Activated B cell treated with CpG ODN at 0.5 μM for 24 hours (primary cell): ENCODE results near the gene C14orf180. TPM values are rescaled to one million over a fixed set of nuclear protein-coding genes. Genes with fewer than 3 reads are reported as not detected.

Experiments
- ATAC-seq: fragments of 200-7000 bp; cut with Tn5 transposase; one replicate; pipeline ENCODE4 v1.10.0; 2021; ENCODE audit warnings: low read depth, mild to moderate bottlenecking, moderate library complexity
- CTCF ChIA-PET: fragments of 350-600 bp; sonication (Branson Sonifier 250); formaldehyde crosslinking; loops from one replicate; lab custom pipeline; 2021; ENCODE audit warnings: antibody characterized with exemption; lab: Charles Lee
- POLR2A ChIA-PET: fragments of 350-600 bp; sonication (Branson Sonifier 250); formaldehyde crosslinking; loops from one replicate; lab custom pipeline; 2021; ENCODE audit warnings: antibody characterized with exemption; lab: Charles Lee
- DNase-seq: peaks from one replicate; pipeline ENCODE4 v3.0.0; 2022
- H3K27ac Mint-ChIP-seq: one replicate; pipeline ENCODE4 v1.8.0; 2020; ENCODE audit warnings: mixed read lengths
- H3K27me3 Mint-ChIP-seq: one replicate; pipeline ENCODE4 v1.8.0; 2021; ENCODE audit warnings: mixed read lengths
- H3K36me3 Mint-ChIP-seq: one replicate; pipeline ENCODE4 v1.8.0; 2021; ENCODE audit warnings: low read depth, mixed read lengths
- H3K4me1 Mint-ChIP-seq: one replicate; pipeline ENCODE4 v1.8.0; 2021; ENCODE audit warnings: mixed read lengths
- H3K4me3 Mint-ChIP-seq: one replicate; pipeline ENCODE4 v1.8.0; 2020; ENCODE audit warnings: mild to moderate bottlenecking, mixed read lengths
- H3K9me3 Mint-ChIP-seq: one replicate; pipeline ENCODE4 v1.8.0; 2020; ENCODE audit warnings: mixed read lengths
- intact Hi-C: fragments of 100-400 bp; cut with micrococcal nuclease; formaldehyde crosslinking; loops from one replicate; pipeline ENCODE4 v1.15.1; 2024
- total RNA-seq: library from RNA; stranded (reverse); gene quantifications from 2 replicates; pipeline ENCODE4 v1.2.3, GENCODE V29; 2022
- TF ChIP-seq, protein P1 (sequence below): fragments of 200-600 bp; IDR thresholded peaks from one replicate; pipeline ENCODE4 v1.8.0; 2022; ENCODE audit warnings: antibody characterized with exemption, mild to moderate bottlenecking

Gene C14orf180
- total RNA-seq, 1 donor from 2014 or later, result not detected

DNA sequence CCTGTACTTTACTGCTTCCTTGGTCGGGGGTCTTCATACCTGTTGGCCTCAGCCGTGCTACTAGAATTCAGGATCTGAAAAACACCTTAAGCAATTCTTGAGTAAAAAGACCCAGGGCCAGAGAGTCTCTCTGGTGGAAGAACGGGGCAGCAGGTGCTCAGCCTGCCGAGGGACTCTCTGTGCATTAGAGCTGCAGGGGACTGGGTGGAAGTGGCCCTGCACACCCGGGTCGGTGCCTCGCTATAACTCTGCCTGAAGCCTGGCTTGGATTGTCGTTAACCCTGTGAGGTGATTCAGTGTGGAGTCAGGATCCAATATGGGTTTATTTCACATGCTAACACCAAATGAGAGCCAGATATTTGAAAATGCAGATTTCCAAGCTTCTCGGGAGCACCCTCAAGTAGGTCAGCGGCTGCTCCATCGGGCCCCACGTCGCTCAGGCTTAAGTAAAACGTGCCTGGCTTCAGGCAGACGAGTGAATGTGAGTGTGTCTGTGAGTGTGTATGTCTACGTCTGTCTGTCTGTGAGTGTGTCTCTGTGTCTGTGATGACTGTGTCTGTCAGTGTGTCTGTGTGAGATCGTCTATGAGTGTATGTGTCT is 35.1 kb upstream of the C14orf180 start:
- CTCF ChIA-PET, result no interaction called here
- Mint-ChIP-seq H3K4me3 (no peak overlapping the region), H3K9me3 (no peaks in the 10 kb centered on the region), H3K27me3 (peaks cover 6% of the 10 kb centered on the region), H3K27ac (no peak overlapping the region), H3K36me3 (no peaks in the 10 kb centered on the region), H3K4me1 (no peaks in the 10 kb centered on the region)
- DNase-seq (no peak), ATAC-seq (no peak)
- intact Hi-C loops, result no loop called here
- POLR2A ChIA-PET, result no interaction called here
- TF ChIP-seq, protein P1, sequence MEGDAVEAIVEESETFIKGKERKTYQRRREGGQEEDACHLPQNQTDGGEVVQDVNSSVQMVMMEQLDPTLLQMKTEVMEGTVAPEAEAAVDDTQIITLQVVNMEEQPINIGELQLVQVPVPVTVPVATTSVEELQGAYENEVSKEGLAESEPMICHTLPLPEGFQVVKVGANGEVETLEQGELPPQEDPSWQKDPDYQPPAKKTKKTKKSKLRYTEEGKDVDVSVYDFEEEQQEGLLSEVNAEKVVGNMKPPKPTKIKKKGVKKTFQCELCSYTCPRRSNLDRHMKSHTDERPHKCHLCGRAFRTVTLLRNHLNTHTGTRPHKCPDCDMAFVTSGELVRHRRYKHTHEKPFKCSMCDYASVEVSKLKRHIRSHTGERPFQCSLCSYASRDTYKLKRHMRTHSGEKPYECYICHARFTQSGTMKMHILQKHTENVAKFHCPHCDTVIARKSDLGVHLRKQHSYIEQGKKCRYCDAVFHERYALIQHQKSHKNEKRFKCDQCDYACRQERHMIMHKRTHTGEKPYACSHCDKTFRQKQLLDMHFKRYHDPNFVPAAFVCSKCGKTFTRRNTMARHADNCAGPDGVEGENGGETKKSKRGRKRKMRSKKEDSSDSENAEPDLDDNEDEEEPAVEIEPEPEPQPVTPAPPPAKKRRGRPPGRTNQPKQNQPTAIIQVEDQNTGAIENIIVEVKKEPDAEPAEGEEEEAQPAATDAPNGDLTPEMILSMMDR, result no peak

DNA sequence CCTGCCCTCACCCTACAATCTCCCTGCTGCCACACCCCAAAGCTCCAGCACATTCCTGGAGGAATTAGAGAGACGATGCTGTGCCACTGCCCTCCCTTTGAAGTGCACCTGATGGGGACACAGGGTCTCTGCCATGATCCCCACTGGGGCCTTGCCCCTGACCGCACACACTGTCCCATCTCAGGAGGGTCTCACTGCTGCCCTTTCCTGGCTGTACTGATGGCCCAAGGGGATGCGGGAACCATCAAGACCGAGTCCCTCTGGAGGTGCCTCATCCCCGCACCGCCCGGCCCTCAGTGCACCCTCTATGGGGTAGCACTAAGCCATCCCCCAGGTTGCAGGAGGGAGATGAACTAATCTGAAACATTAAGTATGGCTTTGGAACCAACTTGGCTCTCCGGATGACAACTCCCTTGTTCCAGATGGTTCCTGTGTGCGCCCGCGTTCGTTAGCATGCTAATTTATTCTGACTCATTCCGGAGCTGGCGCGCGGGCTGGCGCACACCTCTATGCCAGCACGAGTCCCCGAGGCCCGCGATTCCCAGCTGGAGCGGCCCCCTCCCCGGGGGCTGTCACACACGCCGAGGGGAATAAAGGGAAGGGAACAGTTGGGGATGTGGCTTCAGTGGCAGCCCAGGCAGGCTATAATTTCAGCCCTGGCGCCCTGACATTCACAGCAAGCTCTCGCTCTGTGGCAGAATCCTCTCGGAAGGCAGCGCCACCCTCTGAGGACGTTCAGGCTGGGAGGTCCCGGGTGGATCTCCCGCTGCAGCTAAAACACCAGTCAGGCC is 34.2 kb upstream of the C14orf180 start:
- H3K9me3 Mint-ChIP-seq, result no peaks in the 10 kb centered on the region
- ATAC-seq (no peak), DNase-seq (no peak)
- POLR2A ChIA-PET, result no interaction called here
- intact Hi-C loops, result no loop called here
- CTCF ChIA-PET, result no interaction called here
- TF ChIP-seq, protein P1, result no peak
- H3K27ac Mint-ChIP-seq, result no peak overlapping the region
- H3K27me3 Mint-ChIP-seq, result peaks cover 7% of the 10 kb centered on the region
- H3K4me1 Mint-ChIP-seq, result no peaks in the 10 kb centered on the region
- H3K36me3 Mint-ChIP-seq, result no peaks in the 10 kb centered on the region
- no peak overlapping the region for H3K4me3 Mint-ChIP-seq

DNA sequence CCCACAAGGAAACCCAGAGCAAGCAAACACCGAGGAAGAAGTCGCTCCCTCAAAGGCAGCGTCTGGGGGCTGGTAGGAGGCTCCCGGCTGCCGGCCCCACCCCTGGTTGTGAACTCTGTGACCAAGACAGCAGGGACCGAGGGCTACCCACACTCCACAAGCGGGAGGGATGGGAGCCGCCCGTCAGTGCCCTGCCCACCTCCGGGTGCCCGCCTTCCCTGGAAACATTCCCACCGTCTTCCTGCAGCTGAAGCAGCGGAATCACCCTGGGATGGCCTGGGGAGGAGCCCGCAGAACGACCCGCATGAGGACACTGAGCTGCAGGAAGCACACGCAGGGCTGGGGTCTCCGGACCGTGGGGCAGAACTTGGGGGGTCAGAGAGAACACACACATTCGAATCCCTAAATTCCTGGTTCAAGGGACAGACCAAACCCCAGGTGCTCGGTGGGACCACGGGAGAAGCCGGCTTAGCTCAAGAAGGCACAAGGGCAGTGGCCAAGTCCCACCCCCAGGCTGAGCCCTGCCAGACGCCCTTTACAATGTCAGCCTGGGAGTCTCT is 33.5 kb upstream of the C14orf180 start:
- peaks cover 10% of the 10 kb centered on the region for H3K27me3 Mint-ChIP-seq
- intact Hi-C loops, result no loop called here
- CTCF ChIA-PET, result no interaction called here
- no peaks in the 10 kb centered on the region for H3K4me1 Mint-ChIP-seq
- H3K9me3 Mint-ChIP-seq, result no peaks in the 10 kb centered on the region
- ATAC-seq (no peak), DNase-seq (no peak)
- TF ChIP-seq, protein P1, result no peak
- H3K27ac Mint-ChIP-seq, result no peak overlapping the region
- no peaks in the 10 kb centered on the region for H3K36me3 Mint-ChIP-seq
- H3K4me3 Mint-ChIP-seq, result no peak overlapping the region
- POLR2A ChIA-PET, result no interaction called here

DNA sequence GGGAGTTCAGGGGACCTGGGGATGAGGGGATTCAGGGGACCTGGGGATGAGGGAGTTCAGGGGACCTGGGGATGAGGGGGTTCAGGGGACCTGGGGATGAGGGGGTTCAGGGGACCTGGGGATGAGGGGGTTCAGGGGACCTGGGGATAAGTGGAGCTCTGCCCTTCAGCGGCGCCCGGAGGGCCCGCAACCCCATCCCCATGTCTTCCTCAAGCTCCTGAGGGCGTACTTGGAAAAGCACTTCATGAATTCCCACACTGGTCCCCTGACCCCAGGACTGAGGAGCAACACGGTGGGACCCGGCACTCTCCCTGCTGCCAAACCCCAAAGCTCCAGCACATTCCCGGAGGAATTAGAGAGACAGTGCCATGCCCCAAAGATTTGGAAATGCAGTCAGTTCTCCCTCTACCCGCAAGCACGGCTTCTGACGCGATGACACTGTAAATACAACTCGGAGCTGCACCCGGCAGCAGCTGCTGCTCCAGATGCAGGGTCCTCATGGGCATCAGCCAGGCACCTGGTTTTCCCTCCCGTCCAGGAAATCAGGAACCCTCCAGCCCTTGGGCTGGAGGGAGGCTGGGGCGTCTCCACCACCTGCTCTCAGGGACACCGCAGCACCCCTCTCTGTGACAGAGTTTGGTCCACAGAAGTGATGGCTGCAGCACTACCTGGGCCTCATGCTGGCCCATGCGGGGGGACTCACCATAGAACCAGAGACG is 32.8 kb upstream of the C14orf180 start:
- TF ChIP-seq, protein P1, result no peak
- ATAC-seq (no peak), DNase-seq (no peak)
- intact Hi-C loops, result no loop called here
- no peaks in the 10 kb centered on the region for H3K36me3 Mint-ChIP-seq
- H3K27ac Mint-ChIP-seq, result no peak overlapping the region
- no peaks in the 10 kb centered on the region for H3K4me1 Mint-ChIP-seq
- no peak overlapping the region for H3K4me3 Mint-ChIP-seq
- ChIA-PET POLR2A (no interaction called here), CTCF (no interaction called here)
- H3K27me3 Mint-ChIP-seq, result peaks cover 11% of the 10 kb centered on the region
- no peaks in the 10 kb centered on the region for H3K9me3 Mint-ChIP-seq
